HepG2 (cell line): ENCODE measurements around the gene SLC38A1. TPM values are rescaled to one million over a fixed set of nuclear protein-coding genes. Genes with fewer than 3 reads are reported as not detected.

ENCODE experiments used
- ATAC-seq: fragments of 200-7000 bp; cut with Tn5 transposase; 3 replicates; pipeline ENCODE4 v1.9.1; 2020; ENCODE audit warnings: mild to moderate bottlenecking, moderate library complexity
- BruUV-seq: library from RNA; stranded (reverse); fragments of 400-500 nt; replicated peaks from 2 replicates; lab custom pipeline; 2021; lab: Mats Ljungman, UMichigan
- CTCF ChIA-PET: fragments of 300-600 bp; formaldehyde crosslinking; extraction: SDS; loops from one replicate; lab custom pipeline; 2021; ENCODE audit warnings: low total read pairs, inconsistent platforms, low intra/inter-chr PET ratio; lab: Yijun Ruan, JAX
- POLR2A ChIA-PET: fragments of 350-600 bp; sonication (Branson Sonifier 250); formaldehyde crosslinking; loops from one replicate; lab custom pipeline; 2020; ENCODE audit warnings: antibody characterized with exemption, inconsistent platforms; lab: Yijun Ruan, JAX
- DNase-seq: peaks from one replicate; pipeline ENCODE4 v3.0.0-alpha.2; 2015; ENCODE audit warnings: low spot score
- FAIRE-seq: peaks from 3 replicates; lab custom pipeline; 2011; peaks lifted over from hg19 to GRCh38; lab: Jason Lieb, UNC
- H2AFZ ChIP-seq: one replicate; pipeline ENCODE4 v1.6.1; 2011; ENCODE audit warnings: low read length, inconsistent platforms
- H3K27ac ChIP-seq: fragments of 300-600 bp; 3 replicates; pipeline ENCODE4 v1.8.0; 2011; ENCODE audit warnings: mixed run types, mild to moderate bottlenecking, mixed read lengths, low read length, inconsistent platforms; ENCODE audit not compliant: insufficient read depth; ENCODE audit errors: extremely low read length
- H3K27me3 ChIP-seq, 2 experiments: fragments of 200-600 bp in 1 of 2; 2 replicates in 1 of 2; 3 replicates in 1 of 2; pipeline versions ENCODE4 v1.6.0 to v1.8.0; 2011; ENCODE audit warnings: low read length in 2 of 2, mild to moderate bottlenecking in 2 of 2, moderate library complexity in 2 of 2, inconsistent platforms in 1 of 2; ENCODE audit not compliant: insufficient read depth in 2 of 2, control insufficient read depth in 1 of 2
- H3K36me3 ChIP-seq, 2 experiments: fragments of 200-600 bp in 1 of 2; replicated peaks in 1 of 2; 2 replicates in 1 of 2; 3 replicates in 1 of 2; pipeline versions ENCODE4 v1.5.1 to v1.8.0; 2011; ENCODE audit warnings: low read length in 2 of 2, inconsistent platforms in 1 of 2; ENCODE audit not compliant: insufficient read depth in 2 of 2, control insufficient read depth in 1 of 2
- H3K4me1 ChIP-seq: 2 replicates; pipeline ENCODE4 v1.5.1; 2012; ENCODE audit warnings: low read length, inconsistent platforms; ENCODE audit not compliant: insufficient read depth
- H3K4me2 ChIP-seq: 2 replicates; pipeline ENCODE4 v1.6.0; 2011; ENCODE audit warnings: low read depth, low read length, inconsistent platforms
- H3K4me3 ChIP-seq, 3 experiments: fragments of 200-600 bp in 1 of 3; sonication (generic), shearing (Covaris generic) in 1 of 3; replicated peaks in 1 of 3; 2 replicates each; pipeline ENCODE4 v1.5.1; 2011 to 2016; ENCODE audit warnings: low read length in 3 of 3, inconsistent platforms in 2 of 3, low read depth in 2 of 3, mild to moderate bottlenecking in 2 of 3, control low read depth in 1 of 3, mixed read lengths in 1 of 3; ENCODE audit not compliant: insufficient read depth in 1 of 3
- H3K79me2 ChIP-seq: one replicate; pipeline ENCODE4 v1.6.1; 2011; ENCODE audit warnings: low read length, inconsistent platforms; ENCODE audit not compliant: insufficient read depth
- H3K9ac ChIP-seq: 2 replicates; pipeline ENCODE4 v1.6.0; 2011; ENCODE audit warnings: mild to moderate bottlenecking, low read depth, low read length, inconsistent platforms; ENCODE audit not compliant: insufficient read depth
- H3K9me3 ChIP-seq: 2 replicates; pipeline ENCODE4 v1.5.1; 2012; ENCODE audit warnings: mild to moderate bottlenecking, low read length
- H4K20me1 ChIP-seq: 2 replicates; pipeline ENCODE4 v1.6.0; 2011; ENCODE audit warnings: inconsistent platforms, mild to moderate bottlenecking, low read length, moderate library complexity; ENCODE audit not compliant: insufficient read depth
- ARNT2 ChIP-seq: sonication (generic); formaldehyde crosslinking; IDR thresholded peaks from 2 replicates; pipeline ENCODE4 v1.8.0; 2022; ENCODE audit warnings: mild to moderate bottlenecking, low read depth, missing genetic modification reagents, moderate library complexity
- CHD4 ChIP-seq: fragments of 200-600 bp; sonication (generic); IDR thresholded peaks from 2 replicates; pipeline ENCODE4 v1.7.0; 2017; ENCODE audit warnings: mild to moderate bottlenecking, low read length, borderline replicate concordance
- DPF2 ChIP-seq: sonication (generic); formaldehyde crosslinking; IDR thresholded peaks from 2 replicates; pipeline ENCODE4 v1.4.0; 2020; ENCODE audit warnings: mild to moderate bottlenecking, low read depth, missing genetic modification reagents, borderline replicate concordance
- HMGXB3 ChIP-seq: sonication (generic); formaldehyde crosslinking; IDR thresholded peaks from 2 replicates; pipeline ENCODE4 v1.4.0; 2020; ENCODE audit warnings: missing genetic modification reagents, borderline replicate concordance
- HNF1A ChIP-seq, 2 experiments: sonication (generic) in 1 of 2; formaldehyde crosslinking in 1 of 2; IDR thresholded peaks; 2 replicates each; pipeline versions ENCODE4 v1.4.0 to v1.6.1; 2016 to 2020; ENCODE audit warnings: borderline replicate concordance in 1 of 2, low read depth in 1 of 2, mild to moderate bottlenecking in 1 of 2, missing genetic modification reagents in 1 of 2
- IRF2 ChIP-seq: IDR thresholded peaks from 2 replicates; pipeline ENCODE4 v1.6.1; 2018; ENCODE audit warnings: missing genetic modification reagents, missing compliant biosample characterization
- MZF1 ChIP-seq: sonication (generic); formaldehyde crosslinking; IDR thresholded peaks from 2 replicates; pipeline ENCODE4 v1.8.1; 2023; ENCODE audit warnings: mild to moderate bottlenecking, missing genetic modification reagents, borderline replicate concordance
- NKX3-1 ChIP-seq: sonication (generic); formaldehyde crosslinking; IDR thresholded peaks from 2 replicates; pipeline ENCODE4 v1.5.0; 2020; ENCODE audit warnings: missing genetic modification reagents
- POLR2AphosphoS2 ChIP-seq: IDR thresholded peaks from 2 replicates; pipeline ENCODE4 v1.6.1; 2011; ENCODE audit warnings: low read depth, low read length, improper control_type of control experiment
- RBAK ChIP-seq: sonication (generic); formaldehyde crosslinking; IDR thresholded peaks from 2 replicates; pipeline ENCODE4 v1.5.1; 2020; ENCODE audit warnings: mild to moderate bottlenecking, missing genetic modification reagents
- SNAPC4 ChIP-seq: sonication (generic); formaldehyde crosslinking; IDR thresholded peaks from 2 replicates; pipeline ENCODE4 v1.4.0; 2020; ENCODE audit warnings: mild to moderate bottlenecking, missing genetic modification reagents
- WGBS: methylation state at CpG from one replicate; pipeline ENCODE4 v1.1.6; 2017; ENCODE audit warnings: low lambda C conversion rate; 5-methylcytosine and 5-hydroxymethylcytosine counted together
- in situ Hi-C: cut with HindIII; loops from 2 replicates; pipeline ENCODE4 v1.10.0; 2017; ENCODE audit warnings: low pct_unique_long_range_greater_than_20kb; ENCODE audit not compliant: extremely low pct_ligation_motif_present
- intact Hi-C: fragments of 100-400 bp; cut with micrococcal nuclease; formaldehyde crosslinking; loops from one replicate; pipeline ENCODE4 v1.10.0; 2022; ENCODE audit not compliant: unreplicated experiment
- polyA plus RNA-seq, 8 experiments: library from polyadenylated mRNA; depleted of rRNA in 3 of 8; stranded (reverse) in 7 of 8; unstranded in 1 of 8; fragments of >200 nt; fragmentation: Illumina TruSeq in 4 of 8; extraction: Trizol in 4 of 8; gene quantifications; 2 replicates each; pipeline versions ENCODE4 v1.2.1 to v1.2.3, GENCODE V29; 2011 to 2016; ENCODE audit warnings: low read depth in 4 of 8, missing spikeins in 1 of 8, mixed read lengths in 1 of 8; ENCODE audit not compliant: insufficient read depth in 1 of 8
- total RNA-seq, 5 experiments: library from RNA; depleted of rRNA; stranded (reverse); fragments of >200 nt; fragmentation: Illumina TruSeq; extraction: Trizol; gene quantifications; 2 replicates each; pipeline ENCODE4 v1.2.3, GENCODE V29; 2016; ENCODE audit warnings: low read depth in 1 of 5

SLC38A1 gene
- total and polyA plus RNA-seq, 2 of the 13 experiments (the other 11 are each of a cell fraction or from before 2014, with no cell fraction given), result 47.0 to 50.6 TPM

GRCh38 chr12:46200551-46200950 lies 68.3 kb downstream of the SLC38A1 start:
- no TSS peak for BruUV-seq
- intact Hi-C loops, result no loop called here
- peaks cover 28 to 86% of the 10 kb centered on the region in 2 experiments for H3K36me3 ChIP-seq
- no peak for TF ChIP-seq IRF2 (CRISPR knock-in tag)
- TF ChIP-seq POLR2AphosphoS2, result no peak
- TF ChIP-seq RBAK (CRISPR knock-in tag), result no peak
- TF ChIP-seq CHD4, result no peak
- TF ChIP-seq MZF1, result no peak
- no peak for TF ChIP-seq HNF1A (IDR thresholded peaks at IDR 0.05; ENCODE audit: low read depth)
- TF ChIP-seq HNF1A (CRISPR knock-in tag; IDR thresholded peaks at IDR 0.05; ENCODE audit: borderline replicate concordance), result no peak
- TF ChIP-seq SNAPC4, result no peak
- no peak for TF ChIP-seq NKX3-1
- no peak for TF ChIP-seq DPF2 (CRISPR knock-in tag)
- TF ChIP-seq ARNT2 (CRISPR knock-in tag), result no peak
- TF ChIP-seq HMGXB3, result no peak

More at GRCh38 chr12:46200551-46200950, 68.3 kb downstream of the SLC38A1 start:
- Histone ChIP-seq H2AFZ (no peak overlapping the region), H3K4me1 (no peaks in the 10 kb centered on the region), H4K20me1 (no peaks in the 10 kb centered on the region), H3K4me2 (no peak overlapping the region), H3K9me3 (peaks cover 5% of the 10 kb centered on the region; the same call in 1 of the 2 replicates), H3K4me3 (no peak overlapping the region), H3K27ac (no peak overlapping the region), H3K27me3 (no peaks in the 10 kb centered on the region), H3K79me2 (no peaks in the 10 kb centered on the region), H3K9ac (no peak overlapping the region)
- FAIRE-seq (no peak), ATAC-seq (no peak), DNase-seq (no peak)
- in situ Hi-C loops, result no loop called here
- 98% methylated on average over 3 of the region's 3 CpGs for WGBS
- ChIA-PET CTCF (no interaction called here), POLR2A (no interaction called here)
